DMS153 treated with DMSO at 0.1 percent for 48 hours (cell line): ENCODE results near the gene IMPA2.
"Not testable (repeated sequence)": the region's sequence is repeated elsewhere in the genome, so short reads cannot be mapped to it uniquely, and the experiment has no call there.

Experiments
- DNase-seq: peaks from one replicate; lab custom pipeline; 2025; ENCODE audit not compliant: unreplicated experiment; lab: John Stamatoyannopoulos, UW

Gene IMPA2

DNA sequence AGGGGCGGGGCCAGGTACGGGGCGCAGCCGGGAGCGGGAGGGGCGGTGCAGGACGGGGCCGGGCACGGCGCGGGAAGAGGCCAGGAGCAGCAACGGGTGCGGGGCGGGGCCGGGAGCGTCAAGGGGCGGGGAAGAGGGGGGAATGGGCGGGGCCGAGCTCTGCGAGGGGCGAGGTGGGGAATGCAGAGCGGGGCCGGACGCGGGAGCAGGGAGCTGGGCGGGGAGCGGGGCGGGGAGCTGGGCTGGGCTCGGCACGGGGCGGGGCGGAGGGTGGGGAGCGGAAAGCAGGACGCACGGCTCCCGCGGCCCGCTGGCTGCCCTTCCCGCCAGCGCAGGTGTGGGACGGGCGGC lies at the start of gene IMPA2:
IMPA2 (plus strand) TSS at position 316 of the 351 bp plus-strand sequence. CDS start 163 bp downstream, outside the sequence.
- DNase-seq = peak; percentile 46

DNA sequence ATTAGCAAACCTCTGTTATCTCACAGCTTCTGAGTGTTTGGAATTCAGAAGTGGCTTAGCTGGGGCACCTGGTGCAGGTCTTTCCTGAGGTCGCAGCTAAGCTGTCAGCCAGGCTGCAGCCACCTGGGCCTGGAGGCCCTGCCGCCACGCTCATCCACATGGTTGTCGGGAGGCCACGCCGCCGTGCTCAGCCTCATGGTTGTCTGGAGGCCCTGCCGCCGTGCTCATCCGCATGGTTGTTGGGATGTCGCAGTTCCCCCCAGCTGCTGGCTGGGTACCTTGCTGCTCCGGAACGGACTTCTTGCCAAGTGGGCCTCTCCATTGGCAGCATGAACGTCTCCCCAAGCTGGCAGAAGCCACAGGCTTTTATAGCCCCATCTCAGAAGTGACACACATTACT lies 48.9 kb upstream of the IMPA2 start:
- no peak for DNase-seq

DNA sequence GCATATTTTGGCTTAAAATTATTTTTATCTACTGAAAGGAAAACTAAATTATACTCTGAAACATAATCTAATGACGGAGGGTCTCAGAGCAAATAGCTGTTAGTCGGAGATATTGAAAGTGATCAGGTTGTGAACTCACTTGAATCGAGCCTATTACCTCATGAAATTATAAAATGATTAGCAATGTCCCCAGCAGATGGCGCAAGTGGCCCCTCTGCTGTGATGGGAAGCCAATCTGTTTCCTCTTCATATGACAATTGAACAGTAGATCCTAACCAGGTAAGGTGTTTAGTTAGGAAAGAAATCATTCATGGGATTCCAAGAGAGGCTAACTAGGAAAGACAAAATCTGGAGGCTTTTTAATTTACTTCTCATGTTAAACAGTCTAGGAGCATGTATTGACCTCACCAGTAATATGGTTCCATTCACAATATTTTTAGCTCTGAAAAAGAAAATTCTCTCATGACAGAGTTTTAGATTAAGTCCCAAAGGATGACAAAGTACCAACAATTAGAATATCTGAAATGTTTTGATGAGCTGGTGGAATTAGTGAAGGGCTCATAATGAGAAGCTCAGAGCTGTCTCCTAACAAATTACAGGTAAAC lies 43.3 kb upstream of the IMPA2 start:
- DNase-seq = peak; percentile 19

DNA sequence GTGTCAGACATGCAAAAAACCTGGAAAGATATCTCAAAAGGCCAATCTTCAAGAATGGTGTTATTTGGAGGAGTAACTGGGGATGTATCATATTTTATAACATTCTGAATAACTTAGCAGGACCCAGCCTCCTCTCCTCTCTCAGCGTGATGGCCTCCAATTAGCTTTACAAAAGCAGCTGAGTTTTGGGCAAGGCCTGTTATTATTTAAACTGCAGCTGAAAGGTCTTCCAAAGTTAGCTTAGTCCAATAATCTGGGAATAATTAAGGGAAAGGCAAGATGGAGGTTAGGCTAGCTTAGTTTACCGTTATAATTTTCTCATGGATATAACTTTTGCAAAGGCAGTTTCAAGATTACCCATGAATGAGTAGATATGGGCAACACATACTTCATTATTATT lies 40.4 kb upstream of the IMPA2 start:
- no peak for DNase-seq

DNA sequence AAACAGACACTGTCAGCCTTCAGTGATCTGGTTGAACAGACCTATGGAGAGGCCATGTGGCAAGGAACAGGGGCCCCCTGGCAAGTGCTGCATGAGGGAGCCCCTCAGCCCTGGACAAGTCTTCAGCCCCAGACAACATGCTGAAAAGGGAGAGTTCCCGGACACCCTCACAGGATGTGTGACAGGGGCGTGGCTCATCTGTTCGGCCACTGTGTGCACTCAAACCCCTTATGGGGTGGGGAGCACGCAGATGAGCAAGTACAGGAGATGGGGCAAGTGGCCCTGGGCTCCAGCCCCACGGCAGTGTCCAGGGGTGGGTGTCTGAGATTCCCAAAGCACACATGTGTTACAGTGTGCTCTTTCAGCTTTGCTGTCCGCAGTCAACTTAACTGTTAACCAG lies 37.8 kb upstream of the IMPA2 start:
- DNase-seq = no peak

DNA sequence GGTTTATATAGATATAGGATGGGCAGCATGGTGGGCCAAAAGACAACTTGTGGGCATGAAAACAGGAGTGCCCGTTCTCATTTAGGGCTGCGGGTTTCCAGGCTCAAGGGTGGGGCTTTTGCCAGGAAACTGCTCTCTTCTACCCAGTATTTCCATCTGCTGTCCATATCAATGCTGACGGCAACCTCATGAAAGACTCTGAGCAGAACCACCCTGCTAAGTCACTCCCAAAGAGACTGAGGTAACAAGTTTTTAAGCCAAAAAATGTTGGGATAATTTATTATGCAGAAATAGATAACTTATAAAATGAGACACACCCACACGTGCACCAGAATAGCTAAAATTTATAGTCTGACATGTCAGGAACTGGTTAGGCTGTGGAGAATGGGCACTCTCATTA lies 37.1 kb upstream of the IMPA2 start:
- no peak for DNase-seq

DNA sequence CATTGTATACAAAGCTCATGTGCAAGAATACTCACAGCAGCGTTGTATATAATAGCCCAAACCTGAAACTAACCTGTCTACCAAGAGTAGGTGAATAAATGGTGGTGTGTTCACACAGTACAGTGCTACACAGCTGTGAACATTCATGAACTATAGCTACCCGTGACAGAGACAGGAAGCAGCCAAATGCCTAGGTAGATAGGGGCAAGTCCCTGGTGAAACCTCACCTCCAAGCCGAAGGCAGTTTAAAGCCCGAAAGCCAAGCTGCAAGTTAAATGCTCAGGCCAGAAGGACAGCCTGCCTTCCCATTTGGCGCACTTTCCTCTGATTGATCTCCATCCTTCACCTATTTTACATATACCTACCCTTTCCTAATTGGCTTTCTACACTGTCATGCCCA lies 36.5 kb upstream of the IMPA2 start:
- DNase-seq = no peak

DNA sequence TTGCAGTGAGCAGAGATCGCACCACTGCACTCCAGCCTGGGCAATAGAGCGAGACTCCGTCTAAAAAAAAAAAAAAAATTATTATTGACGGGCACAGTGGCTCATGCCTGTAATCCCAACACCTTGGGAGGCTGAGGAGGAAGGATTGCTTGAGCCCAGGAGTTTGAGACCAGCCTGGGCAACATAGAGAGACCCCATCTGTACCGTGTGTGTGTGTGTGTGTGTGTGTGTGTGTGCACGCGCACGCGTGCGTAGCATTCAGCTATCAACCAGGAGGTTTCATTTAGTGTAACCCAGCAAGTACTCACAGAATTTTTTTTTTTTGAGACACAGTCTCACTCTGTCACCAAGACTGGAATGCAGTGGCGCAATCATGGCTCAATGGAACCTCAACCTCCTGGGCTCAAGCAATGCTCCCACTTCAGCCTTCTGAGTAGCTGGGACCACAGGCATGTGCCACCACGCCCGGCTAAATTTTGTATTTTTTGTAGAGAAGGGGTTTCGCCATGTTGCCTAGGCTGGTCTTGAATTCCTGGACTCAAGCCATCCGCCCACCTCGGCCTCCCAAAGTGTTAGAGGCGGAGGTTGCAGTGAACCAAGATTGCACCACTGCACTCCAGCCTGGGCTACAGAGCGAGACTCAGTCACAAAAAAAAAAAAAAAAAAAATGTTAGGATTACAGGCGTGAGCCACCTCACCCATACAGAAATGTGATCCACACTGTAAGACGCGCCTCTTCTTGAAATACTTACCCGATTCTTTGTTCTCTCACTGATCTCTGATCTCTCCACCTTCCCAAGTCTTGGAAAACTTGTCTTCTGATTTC lies 35.3 kb upstream of the IMPA2 start:
- not testable (repeated sequence) for DNase-seq

DNA sequence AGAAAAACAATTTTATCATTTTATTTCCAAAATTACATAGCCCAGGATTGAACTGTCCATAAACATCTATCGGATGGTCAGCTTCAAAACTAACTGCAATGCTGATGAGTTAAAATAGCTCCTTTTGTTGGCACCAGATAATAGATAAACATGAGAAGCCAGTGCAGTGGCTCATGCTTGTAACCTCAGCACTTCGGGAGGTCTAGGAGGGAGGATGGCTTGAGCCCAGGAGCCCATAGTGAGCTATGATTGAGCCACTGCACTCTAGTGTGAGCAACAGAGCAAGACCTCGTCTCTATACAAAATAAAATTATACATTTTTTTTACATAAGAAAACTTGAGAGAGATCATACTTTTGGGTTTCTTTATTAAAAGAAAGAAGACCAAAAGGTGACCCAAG lies 34.6 kb upstream of the IMPA2 start:
- no peak for DNase-seq

DNA sequence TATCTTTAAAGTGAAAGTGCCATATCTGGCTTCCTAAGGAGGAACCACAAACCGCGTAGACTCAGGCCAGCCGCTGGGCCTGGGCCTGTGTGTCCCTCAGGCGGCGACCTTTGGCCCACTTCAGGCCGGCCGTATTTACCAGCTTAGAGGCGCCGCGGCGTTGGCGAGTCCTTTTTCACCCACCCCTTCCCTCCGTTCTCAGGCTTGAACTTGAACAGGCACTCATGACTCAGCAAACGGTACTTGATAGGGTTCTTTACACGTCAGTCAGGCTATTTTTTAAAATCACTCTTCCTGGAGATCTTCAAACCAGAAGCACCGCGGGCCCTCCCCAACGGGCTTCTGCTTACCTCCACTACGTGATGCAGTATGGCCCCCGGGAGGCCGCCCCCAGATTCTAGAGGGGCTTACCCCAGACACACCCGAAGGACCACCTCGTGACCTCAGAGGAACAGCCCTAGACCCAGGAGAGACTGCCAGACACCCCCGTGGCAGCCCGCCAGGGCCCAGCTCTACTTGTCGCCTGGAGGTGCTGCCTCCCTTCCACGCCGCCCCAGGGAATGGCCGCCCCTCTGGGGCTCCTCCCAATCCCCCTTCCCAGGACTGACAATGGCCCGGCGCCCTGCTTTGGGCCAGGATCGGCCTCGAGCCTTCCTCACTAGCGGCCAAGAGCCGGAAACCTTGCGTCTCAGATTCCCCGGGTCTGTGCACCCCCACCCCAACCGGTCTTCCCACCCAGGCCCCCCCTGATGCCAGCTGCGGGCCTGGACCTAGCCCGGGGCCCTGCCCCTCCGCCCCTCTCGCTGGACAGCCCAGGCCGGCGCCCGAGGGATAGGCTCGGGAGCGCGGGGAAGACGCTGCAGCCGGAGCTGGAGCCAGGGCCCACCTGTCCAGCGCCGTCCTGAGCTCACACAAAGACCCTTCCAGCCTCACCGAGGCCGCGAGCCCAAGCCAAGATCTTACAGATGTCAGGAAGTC lies 33.8 kb upstream of the IMPA2 start:
- peak; percentile 8 for DNase-seq

DNA sequence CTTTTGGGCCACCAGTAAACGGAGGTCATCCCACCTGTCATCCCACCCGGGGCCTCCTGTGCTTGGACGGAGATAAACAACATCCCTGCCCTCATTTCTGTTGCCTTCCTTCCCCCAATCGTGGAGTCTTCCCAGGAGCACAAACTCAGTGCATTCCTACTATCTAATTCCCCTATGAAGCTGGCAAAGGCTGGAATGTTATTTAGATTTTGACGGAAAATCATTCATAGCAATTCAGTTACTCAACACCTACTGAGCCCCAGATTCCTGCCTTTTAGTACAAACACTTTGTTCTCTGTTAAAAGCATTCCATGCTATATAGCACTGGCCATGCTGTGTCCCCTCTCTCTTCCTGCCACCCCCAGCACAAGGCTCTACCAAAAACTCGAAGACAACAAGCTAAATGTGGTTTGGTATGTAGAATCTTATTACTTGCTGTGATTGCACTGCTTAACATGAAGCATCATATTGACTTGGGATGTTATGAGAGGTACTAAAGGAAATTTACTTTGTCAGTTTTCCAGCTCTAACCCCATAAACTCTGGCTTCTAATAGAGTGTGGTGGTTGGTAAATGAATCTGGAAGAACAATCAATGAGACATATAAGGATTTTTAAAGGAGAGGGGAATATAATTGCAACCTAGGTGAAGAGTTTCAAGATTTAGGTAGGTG lies 32.3 kb upstream of the IMPA2 start:
- DNase-seq = no peak

DNA sequence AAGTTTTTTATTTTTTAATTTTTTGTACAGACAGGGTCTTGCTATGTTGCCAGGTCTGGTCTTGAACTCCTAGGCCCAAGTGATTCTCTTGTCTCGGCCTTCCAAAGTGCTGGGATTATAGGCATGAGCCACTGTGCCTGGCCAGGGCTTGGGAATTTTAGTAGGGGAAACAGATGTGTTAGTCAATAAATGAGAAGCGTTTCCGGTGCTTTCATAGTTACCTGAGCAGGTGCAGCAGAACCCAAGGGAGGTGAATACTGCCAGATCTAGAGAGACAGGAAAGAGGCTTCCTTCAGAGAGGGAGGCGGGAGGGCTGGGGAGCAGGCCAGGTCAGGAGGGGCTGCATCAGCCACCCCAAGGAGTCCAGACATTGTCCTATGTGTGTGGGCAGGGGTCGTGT lies 30.5 kb upstream of the IMPA2 start:
- peak; percentile 3 for DNase-seq

DNA sequence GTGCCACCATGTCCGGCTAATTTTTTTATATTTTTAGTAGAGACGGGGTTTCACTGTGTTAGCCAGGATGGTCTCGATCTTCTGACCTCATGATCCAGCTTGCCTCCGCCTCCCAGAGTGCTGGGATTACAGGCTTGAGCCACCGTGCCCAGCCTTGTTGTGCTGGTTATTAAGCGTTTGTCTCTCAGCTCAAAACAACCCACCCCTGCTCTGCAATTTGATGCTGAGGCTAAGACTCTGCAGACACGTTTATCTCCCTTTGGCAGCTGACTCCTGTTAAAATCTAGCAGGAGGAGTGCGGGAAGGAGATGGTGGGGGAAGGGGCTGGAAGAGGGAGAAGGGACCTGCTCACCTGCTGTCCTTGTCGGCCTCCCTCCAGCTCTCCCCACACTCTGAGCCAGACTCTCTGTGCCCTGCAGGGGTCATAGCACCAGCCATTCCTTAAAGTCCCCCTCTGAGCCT lies 29.9 kb upstream of the IMPA2 start:
- DNase-seq = no peak

DNA sequence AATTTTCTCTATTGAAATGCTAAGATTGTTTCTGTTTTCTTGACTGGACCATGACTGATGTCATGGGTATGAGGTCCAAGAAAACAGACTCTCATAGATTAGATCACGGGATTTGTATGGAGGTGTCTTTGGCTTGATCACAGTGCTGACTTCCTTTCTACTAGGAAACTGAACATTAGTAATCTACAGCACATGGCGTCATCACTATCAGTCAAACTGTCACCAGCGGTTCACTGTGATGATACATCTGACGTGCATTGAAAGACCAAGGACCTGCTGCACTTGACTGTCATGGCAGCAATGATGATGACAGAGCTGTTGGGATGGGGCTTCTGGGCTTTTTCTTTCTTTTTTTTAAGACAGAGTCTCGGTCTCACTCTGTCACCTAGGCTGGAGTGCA lies 28.2 kb upstream of the IMPA2 start:
- no peak for DNase-seq

DNA sequence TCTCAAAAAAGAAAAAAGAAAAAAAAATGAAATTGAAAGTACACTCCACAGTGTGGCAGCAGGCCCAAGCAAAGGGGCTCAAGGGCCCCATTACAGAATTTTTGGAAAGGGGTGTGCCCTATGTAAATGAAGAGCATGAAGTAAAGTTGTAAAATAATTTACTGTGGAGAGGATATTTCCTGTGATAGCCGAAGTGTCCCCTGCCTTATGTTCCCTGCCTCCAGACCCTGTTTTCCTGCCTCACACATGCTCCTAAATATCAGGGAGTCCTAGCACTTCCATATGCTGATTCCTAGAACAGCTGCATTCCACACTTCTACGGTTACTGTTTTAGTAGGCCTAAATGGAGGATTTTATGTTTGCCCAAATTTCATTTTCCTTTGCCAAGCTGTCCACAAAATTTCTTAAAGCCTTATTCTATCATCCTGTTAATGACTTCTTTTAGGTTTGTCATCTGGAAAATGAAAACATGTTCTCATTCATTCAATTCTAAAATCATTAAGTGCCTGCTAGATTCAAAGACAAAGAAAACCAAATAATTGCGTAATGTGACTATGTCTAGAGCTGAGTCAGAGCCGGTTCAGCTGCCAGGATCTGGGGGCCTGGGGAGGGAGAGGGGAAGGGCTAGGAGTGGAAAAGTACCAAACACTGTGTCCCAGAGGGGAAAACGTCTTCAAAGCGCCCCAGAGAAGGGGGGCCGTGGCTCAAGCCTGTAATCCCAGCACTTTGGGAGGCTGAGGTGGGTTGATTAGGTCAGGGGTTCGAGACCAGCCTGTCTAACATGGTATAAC lies 25.9 kb upstream of the IMPA2 start:
- no peak for DNase-seq

DNA sequence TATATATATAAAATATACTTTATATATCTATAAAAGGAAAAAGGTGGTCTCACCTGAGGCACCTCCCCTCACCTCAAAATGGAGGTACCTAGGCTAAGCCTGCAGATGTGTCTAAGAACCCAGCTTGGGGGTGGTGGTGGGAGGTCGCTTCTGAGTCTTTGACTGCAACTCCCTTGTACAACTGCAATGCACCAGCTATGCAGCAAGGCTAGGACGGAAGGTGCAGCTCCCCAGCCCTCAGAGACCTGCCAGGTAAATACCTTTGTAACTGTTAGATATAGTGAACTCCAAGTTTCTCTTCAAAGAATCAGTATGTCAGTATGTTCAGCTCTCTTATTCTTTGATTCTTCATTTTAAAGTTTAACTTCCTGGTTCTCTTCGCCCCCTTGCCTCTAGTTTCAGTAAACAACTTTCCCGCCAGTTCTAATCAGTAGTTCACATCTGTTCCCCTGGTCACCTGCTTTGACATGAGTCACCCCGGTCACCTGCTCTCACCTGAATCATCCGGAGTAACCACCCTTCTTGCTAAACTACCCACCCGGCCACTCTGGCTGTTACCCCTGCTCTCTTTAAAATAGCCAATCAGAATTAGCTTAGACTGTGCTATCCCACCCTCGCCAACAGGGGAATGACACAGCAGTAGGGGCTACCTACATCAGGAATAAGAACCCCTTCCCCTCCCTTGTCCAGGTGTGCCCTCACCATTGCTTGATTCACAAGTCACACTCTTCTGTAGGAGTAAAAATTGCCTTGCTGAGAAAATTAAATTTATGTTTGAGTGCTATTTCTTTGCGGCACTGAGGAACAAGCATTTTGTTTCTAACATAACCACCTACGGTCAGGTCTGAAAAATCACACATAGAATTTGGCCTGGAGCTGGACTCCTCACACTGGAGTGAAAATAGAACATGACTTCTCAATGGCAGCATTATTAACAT lies 24.7 kb upstream of the IMPA2 start:
- DNase-seq = no peak

DNA sequence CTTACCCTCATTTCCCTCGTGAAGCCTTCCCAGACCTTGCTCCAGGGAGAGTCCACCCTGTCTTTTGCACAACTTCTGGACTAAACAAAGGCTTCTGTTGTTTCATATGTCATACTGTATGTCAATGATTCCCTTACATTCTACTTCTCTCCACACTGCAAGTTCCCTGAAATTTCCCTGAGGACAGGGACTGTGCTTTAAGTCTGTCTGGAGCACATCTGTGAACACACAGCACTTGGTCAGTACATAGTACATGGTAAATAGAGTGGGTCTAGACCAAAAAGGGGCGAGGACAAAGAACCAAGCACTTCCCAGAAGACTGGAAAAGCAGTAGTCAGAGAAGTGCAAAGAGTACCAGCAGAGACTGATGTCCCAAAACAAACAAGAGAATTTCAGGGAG lies 23.7 kb upstream of the IMPA2 start:
- DNase-seq = no peak

DNA sequence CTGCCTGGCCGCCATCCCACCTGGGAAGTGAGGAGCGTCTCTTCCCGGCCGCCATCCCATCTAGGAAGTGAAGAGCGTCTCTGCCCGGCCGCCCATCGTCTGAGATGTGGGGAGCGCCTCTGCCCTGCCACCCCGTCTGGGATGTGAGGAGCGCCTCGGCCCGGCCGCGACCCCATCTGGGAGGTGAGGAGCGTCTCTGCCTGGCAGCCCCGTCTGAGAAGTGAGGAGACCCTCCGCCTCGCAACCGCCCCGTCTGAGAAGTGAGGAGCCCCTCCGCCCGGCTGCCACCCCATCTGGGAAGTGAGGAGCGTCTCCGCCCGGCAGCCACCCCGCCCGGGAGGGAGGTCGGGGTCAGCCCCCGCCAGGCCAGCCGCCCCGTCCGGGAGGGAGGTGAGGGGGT lies 21.7 kb upstream of the IMPA2 start:
- not testable (repeated sequence) for DNase-seq

DNA sequence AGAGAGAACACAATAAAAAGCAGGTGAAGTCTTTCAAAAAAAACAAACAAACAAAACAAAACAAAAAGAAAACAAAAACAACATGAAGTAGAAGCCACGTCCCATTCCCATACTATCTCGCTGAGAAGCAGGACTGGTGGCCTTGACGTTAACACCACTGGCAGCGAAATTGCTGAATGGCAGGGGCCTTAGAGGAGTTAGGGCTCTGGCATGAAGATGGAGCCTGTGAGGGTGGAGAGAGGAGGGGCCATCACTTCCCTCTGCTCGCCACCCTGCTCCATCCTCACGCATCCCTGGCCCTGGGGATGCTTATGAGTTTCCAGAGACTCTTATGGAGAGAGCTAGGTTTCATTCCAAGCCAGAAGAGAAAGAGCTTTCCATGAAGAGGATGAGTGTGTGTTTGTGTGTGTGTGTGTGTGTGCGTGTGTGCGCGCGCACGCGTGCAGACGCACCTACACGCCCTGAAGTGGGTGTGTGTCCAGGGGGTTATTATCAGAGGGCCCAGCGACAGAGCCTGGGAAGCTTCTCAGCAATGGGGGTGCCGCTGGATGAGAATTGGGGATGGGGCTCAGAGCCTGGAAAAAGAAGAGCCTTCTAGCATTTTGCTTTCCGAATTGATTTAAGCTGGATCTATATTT lies 20.4 kb upstream of the IMPA2 start:
- DNase-seq = no peak
